Immature natural killer cell (primary cell): ENCODE data around the gene ALKBH4. TPM values are rescaled to one million over a fixed set of nuclear protein-coding genes. Genes with fewer than 3 reads are reported as not detected.

Experiments used
- polyA plus RNA-seq, 3 donors: library from polyadenylated mRNA; unstranded; fragments of 300-500 nt; fragmentation: Illumina TruSeq; gene quantifications; one replicate each; pipeline ENCODE4 v1.2.3, GENCODE V29; 2021

ALKBH4 gene
- polyA plus RNA-seq, 3 donors from 2014 or later = 16.2 to 25.8 (median 18.5) TPM

Other genes starting within 250 kb of the ALKBH4 start
- 1 to 10 TPM in 1 of 3 donors, not detected in 2; 1.1 TPM for gene SH2B2, start 178.0 kb downstream of the ALKBH4 start, polyA plus RNA-seq
- gene SPDYE6, start 108.4 kb downstream of the ALKBH4 start, polyA plus RNA-seq = under 1 TPM in 1 of 3 donors, not detected in 2; 0.97 TPM
- 10 to 100 TPM; 13.2 to 20.2 (median 17.2) TPM for gene PRKRIP1, start 68.5 kb downstream of the ALKBH4 start, polyA plus RNA-seq
- 100 to 1,000 TPM in 1 of 3 donors, 10 to 100 TPM in 2; 73.5 to 125 (median 80.6) TPM for gene ORAI2, start 31.3 kb downstream of the ALKBH4 start, polyA plus RNA-seq
- gene LRWD1, start 121 bp upstream of the ALKBH4 start, polyA plus RNA-seq = 10 to 100 TPM; 13.5 to 22.8 (median 21.5) TPM
- 100 to 1,000 TPM; 103 to 115 (median 115) TPM for gene POLR2J, start 14.1 kb upstream of the ALKBH4 start, polyA plus RNA-seq
- gene RASA4B, start 52.9 kb upstream of the ALKBH4 start, polyA plus RNA-seq = 1 to 10 TPM; 1.8 to 2.7 (median 2.1) TPM
- 1 to 10 TPM in 2 of 3 donors, under 1 TPM in 1; 0.81 to 5.2 (median 2.5) TPM for gene UPK3BL2, start 78.8 kb upstream of the ALKBH4 start, polyA plus RNA-seq
- gene SPDYE2, start 86.4 kb upstream of the ALKBH4 start, polyA plus RNA-seq = under 1 TPM in 2 of 3 donors, not detected in 1; 0.22 to 0.86 TPM
- gene POLR2J3, start 107.7 kb upstream of the ALKBH4 start, polyA plus RNA-seq = 10 to 100 TPM; 13.5 to 44.4 (median 29.4) TPM
- gene RASA4, start 151.9 kb upstream of the ALKBH4 start, polyA plus RNA-seq = 1 to 10 TPM; 3.2 to 6.1 (median 5.0) TPM
- 10 to 100 TPM; 15.8 to 38.2 (median 30.9) TPM for gene UPK3BL1, start 177.9 kb upstream of the ALKBH4 start, polyA plus RNA-seq
- gene SPDYE2B, start 185.5 kb upstream of the ALKBH4 start, polyA plus RNA-seq = not detected
- 1 to 10 TPM in 2 of 3 donors, under 1 TPM in 1; 0.95 to 9.8 (median 3.7) TPM for gene POLR2J2, start 206.8 kb upstream of the ALKBH4 start, polyA plus RNA-seq